GM21367 (cell line): Measurements from ENCODE around the gene GSDMA.
"Not testable (repeated sequence)": the region's sequence is repeated elsewhere in the genome, so short reads cannot be mapped to it uniquely, and the experiment has no call there.

Experiments
- ATAC-seq: cut with Tn5 transposase; IDR thresholded peaks from one replicate; pipeline ENCODE4 v1.9.1; 2021; ENCODE audit not compliant: unreplicated experiment

Gene GSDMA

DNA sequence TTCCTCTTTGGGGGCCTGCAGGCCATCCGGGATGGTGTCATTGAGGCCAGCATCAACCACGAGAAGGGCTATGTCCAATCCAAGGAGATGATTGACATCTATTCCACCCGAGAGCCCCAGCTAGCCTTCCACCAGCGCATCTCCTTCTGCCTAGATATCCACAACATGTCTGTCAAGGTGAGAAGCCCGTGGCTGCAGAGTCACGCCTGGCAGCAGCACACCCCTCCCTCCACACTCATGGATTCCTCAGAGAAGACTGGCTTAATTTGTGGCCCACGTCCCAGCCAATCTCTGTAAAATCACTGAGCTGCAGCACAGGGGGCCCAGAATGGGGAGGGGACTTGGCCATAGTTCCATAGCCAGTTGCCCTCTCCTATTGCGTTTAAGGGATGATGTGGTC is 33.4 kb downstream of the GSDMA start:
- ATAC-seq: no peak

DNA sequence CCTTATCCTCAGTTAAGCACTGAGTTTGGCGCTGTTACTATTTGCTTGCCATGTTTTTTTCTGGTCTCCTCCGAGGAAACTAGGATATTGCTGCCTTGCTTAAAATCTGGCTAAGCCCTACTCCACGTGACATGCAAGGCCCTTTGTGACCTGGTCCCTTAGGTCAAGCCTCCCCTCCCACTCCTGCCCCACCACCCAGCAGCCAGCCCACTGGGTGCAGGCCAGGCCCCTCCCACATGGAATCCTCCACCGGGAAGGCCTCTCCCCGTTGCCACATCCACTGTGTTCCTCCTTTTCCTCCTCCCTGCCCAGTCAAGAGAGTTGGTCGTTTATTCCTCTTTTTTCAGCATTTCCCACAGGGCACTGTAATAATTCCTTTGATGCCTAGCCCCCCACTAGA is 34.0 kb downstream of the GSDMA start:
- no peak for ATAC-seq

DNA sequence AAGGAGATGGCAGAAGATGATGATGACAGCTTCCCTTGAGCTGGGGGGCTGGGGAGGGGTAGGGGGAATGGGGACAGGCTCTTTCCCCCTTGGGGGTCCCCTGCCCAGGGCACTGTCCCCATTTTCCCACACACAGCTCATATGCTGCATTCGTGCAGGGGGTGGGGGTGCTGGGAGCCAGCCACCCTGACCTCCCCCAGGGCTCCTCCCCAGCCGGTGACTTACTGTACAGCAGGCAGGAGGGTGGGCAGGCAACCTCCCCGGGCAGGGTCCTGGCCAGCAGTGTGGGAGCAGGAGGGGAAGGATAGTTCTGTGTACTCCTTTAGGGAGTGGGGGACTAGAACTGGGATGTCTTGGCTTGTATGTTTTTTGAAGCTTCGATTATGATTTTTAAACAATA is 34.7 kb downstream of the GSDMA start:
- ATAC-seq: no peak

DNA sequence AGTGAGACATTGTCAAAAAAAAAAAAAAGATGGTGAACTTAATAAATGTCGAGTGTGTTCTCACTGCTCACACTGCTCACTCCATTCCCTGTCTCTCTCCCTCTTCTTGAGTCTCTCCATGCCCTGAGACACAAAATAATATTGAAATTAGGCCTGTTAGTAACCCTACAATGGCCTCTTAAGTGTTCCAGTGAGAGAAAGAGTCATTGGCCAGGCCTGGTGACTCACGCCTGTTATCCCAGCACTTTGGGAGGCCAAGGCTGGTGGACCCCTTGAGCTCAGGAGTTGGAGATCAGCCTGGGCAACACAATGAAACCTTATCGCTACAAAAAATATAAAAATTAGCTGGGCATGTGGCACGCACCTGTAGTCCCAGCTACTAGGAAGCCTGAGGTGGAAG is 36.3 kb downstream of the GSDMA start:
- no peak for ATAC-seq

DNA sequence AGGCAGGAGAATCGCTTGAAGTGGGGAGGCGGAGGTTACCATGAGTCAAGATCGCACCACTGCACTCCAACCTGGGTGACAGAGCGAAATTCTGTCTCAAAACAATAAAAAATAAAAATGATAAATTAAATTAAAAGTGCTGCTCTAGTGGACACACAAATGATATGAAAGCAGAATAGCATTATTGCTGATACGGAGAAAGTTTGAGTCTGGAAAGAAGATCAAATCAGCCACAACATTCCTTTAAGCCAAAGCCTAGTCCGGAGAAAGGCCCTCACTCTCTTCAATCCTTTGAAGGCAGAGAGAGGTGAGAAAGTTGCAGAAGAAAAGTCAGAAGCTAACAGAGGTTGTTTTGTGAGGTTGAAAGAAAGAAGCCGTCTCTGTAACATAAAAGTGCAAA is 37.4 kb downstream of the GSDMA start:
- ATAC-seq: no peak

DNA sequence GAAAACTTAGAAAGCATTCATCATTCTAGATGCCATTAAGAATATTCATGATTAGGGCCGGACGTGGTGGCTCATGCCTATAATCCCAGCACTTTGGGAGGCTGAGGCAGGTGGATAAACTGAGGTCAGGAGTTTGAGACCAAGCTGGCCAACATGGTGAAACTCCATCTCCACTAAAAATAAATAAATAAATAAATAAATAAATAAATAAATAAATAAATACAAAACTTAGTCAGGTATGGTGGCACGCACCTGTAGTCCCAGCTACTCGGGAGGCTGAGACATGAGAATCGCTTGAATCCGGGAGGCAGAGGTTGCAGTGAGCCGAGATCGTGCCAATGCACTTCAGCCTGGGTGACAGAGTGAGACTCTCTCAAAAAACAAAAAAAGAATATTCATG is 38.5 kb downstream of the GSDMA start:
- not testable (repeated sequence) for ATAC-seq

DNA sequence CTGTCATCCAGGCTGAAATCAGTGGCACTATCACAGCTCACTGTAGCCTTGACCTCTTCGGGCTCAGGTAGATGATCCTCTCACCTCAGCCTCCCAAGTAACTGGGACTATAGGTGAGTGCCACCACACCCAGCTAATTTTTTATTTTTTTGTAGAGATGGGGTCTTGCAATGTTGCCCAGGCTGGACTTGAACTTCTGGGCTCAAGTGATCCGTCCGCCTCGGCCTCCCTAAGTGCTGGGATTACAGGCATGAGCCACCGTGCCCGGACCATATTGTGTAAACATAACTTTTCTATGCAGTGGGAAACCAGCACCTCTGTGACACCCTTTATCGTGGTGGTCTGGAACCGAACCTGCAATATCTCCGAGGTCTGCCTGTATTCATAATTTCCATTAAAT is 41.3 kb downstream of the GSDMA start:
- no peak for ATAC-seq

DNA sequence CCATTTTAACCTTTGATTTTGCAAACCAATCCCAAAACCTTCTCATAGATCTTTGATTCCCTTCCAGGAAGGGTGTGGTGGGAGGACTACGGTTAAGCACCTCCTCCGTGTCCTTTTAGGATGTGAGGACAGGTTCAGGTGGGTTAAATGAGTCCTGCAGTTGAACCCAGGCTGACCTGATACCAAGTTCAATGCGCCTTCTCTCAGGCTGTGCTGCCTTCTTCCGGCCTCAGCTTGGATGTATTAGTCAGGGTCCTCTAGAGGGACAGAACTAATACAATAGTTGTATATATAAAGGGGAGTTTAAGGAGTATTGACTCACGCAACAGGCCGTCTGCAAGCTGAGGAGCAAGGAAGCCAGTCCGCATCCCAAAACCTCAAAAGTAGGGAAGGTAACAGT is 41.9 kb downstream of the GSDMA start:
- no peak for ATAC-seq

DNA sequence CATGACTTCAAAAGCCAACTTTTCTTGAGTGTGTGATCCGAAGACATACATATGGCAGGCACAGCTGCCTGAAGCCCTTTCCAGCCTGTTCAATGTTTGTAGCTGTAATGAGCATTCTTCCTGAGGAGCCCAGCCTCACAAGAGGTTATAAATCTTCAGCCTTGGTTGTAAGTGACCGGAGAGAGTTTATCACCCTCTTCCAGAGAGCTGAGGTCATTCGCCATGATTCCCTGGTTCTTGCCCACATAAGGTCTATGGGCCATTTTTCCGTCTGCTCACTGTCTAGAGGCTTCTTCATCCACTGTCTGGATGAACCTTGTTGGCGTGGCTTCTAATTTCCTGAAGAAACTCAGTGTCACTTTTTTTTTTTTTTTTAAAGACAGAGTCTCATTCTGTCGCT is 42.7 kb downstream of the GSDMA start:
- no peak for ATAC-seq

DNA sequence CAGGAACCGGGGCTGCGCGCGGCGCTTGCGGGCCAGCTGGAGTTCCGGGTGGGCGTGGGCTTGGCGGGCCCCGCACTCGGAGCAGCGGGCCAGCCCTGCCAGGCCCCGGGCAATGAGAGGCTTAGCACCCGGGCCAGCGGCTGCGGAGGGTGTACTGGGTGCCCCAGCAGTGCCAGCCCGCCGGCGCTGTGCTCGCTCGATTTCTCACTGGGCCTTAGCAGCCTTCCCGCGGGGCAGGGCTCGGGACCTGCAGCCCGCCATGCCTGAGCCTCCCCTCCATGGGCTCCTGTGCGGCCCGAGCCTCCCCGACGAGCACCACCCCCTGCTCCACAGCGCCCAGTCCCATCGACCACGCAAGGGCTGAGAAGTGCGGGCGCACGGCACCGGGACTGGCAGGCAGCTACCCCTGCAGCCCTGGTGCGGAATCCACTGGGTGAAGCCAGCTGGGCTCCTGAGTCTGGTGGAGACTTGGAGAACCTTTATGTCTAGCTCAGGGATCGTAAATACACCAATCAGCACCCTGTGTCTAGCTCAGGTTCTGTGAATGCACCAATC is 48.2 kb downstream of the GSDMA start:
- not testable (repeated sequence) for ATAC-seq

DNA sequence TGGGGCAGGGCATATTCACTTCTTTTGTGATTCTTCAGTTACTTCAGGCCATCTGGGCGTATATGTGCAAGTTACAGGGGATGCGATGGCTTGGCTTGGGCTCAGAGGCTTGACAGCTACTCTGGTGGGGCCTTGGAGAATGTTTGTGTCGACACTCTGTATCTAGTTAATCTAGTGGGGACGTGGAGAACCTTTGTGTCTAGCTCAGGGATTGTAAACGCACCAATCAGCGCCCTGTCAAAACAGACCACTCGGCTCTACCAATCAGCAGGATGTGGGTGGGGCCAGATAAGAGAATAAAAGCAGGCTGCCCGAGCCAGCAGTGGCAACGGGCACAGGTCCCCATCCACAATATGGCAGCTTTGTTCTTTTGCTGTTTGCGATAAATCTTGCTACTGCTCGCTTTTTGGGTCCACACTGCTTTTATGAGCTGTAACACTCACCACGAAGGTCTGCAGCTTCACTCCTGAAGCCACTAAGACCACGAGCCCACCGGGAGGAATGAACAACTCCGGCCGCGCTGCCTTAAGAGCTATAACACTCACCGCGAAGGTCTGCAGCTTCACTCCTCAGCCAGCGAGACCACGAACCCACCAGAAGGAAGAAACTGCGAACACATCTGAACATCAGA is 49.3 kb downstream of the GSDMA start:
- not testable (repeated sequence) for ATAC-seq

DNA sequence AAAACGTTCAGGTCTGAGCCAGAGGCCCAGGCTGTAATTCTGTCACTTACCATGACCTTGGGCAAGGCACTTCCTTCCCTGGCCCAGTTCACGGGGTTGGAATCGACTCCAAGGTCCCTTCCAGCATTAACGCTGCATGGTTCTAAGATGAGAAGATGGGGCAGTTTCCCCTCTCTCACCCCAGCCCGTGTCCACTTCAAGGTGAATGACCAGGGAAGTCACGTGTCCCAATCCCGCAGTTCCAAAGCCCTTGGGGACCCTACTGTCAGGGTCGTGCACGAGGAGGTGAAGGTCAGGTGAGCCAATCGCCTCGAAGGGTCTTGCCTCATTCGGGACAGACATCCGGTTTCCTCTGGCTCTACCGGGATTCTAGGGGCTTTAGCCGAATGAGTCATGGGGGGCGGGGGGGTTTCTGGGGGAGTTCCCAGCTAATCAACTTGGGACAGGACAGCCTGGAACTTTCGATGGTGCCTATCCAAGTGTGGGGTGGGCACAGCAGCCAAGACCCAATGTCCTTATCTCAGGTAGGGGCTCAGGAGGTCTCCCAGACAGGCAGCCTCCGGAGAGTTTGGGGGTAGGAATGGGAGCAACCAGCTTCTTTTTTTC is 51.7 kb downstream of the GSDMA start:
- no peak for ATAC-seq

DNA sequence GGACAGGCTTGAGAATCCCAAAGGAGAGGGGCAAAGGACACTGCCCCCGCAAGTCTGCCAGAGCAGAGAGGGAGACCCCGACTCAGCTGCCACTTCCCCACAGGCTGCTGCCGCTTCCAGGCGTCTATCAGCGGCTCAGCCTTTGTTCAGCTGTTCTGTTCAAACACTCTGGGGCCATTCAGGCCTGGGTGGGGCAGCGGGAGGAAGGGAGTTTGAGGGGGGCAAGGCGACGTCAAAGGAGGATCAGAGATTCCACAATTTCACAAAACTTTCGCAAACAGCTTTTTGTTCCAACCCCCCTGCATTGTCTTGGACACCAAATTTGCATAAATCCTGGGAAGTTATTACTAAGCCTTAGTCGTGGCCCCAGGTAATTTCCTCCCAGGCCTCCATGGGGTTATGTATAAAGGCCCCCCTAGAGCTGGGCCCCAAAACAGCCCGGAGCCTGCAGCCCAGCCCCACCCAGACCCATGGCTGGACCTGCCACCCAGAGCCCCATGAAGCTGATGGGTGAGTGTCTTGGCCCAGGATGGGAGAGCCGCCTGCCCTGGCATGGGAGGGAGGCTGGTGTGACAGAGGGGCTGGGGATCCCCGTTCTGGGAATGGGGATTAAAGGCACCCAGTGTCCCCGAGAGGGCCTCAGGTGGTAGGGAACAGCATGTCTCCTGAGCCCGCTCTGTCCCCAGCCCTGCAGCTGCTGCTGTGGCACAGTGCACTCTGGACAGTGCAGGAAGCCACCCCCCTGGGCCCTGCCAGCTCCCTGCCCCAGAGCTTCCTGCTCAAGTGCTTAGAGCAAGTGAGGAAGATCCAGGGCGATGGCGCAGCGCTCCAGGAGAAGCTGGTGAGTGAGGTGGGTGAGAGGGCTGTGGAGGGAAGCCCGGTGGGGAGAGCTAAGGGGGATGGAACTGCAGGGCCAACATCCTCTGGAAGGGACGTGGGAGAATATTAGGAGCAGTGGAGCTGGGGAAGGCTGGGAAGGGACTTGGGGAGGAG is 52.5 kb downstream of the GSDMA start, which contains the start of gene CSF3:
CSF3 (plus strand) TSS at position 436 of the 993 bp plus-strand sequence; CDS start at position 471, 35 bp downstream.
- ATAC-seq: no peak

DNA sequence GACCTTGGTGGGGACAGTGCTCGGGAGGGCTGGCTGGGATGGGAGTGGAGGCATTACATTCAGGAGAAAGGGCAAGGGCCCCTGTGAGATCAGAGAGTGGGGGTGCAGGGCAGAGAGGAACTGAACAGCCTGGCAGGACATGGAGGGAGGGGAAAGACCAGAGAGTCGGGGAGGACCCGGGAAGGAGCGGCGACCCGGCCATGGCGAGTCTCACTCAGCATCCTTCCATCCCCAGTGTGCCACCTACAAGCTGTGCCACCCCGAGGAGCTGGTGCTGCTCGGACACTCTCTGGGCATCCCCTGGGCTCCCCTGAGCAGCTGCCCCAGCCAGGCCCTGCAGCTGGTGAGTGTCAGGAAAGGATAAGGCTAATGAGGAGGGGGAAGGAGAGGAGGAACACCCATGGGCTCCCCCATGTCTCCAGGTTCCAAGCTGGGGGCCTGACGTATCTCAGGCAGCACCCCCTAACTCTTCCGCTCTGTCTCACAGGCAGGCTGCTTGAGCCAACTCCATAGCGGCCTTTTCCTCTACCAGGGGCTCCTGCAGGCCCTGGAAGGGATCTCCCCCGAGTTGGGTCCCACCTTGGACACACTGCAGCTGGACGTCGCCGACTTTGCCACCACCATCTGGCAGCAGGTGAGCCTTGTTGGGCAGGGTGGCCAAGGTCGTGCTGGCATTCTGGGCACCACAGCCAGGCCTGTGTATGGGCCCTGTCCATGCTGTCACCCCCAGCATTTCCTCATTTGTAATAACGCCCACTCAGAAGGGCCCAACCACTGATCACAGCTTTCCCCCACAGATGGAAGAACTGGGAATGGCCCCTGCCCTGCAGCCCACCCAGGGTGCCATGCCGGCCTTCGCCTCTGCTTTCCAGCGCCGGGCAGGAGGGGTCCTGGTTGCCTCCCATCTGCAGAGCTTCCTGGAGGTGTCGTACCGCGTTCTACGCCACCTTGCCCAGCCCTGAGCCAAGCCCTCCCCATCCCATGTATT is 53.5 kb downstream of the GSDMA start:
- ATAC-seq: no peak

DNA sequence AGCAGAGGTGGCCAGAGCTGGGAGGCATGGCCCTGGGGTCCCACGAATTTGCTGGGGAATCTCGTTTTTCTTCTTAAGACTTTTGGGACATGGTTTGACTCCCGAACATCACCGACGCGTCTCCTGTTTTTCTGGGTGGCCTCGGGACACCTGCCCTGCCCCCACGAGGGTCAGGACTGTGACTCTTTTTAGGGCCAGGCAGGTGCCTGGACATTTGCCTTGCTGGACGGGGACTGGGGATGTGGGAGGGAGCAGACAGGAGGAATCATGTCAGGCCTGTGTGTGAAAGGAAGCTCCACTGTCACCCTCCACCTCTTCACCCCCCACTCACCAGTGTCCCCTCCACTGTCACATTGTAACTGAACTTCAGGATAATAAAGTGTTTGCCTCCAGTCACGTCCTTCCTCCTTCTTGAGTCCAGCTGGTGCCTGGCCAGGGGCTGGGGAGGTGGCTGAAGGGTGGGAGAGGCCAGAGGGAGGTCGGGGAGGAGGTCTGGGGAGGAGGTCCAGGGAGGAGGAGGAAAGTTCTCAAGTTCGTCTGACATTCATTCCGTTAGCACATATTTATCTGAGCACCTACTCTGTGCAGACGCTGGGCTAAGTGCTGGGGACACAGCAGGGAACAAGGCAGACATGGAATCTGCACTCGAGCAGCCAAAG is 54.7 kb downstream of the GSDMA start:
- ATAC-seq: no peak

DNA sequence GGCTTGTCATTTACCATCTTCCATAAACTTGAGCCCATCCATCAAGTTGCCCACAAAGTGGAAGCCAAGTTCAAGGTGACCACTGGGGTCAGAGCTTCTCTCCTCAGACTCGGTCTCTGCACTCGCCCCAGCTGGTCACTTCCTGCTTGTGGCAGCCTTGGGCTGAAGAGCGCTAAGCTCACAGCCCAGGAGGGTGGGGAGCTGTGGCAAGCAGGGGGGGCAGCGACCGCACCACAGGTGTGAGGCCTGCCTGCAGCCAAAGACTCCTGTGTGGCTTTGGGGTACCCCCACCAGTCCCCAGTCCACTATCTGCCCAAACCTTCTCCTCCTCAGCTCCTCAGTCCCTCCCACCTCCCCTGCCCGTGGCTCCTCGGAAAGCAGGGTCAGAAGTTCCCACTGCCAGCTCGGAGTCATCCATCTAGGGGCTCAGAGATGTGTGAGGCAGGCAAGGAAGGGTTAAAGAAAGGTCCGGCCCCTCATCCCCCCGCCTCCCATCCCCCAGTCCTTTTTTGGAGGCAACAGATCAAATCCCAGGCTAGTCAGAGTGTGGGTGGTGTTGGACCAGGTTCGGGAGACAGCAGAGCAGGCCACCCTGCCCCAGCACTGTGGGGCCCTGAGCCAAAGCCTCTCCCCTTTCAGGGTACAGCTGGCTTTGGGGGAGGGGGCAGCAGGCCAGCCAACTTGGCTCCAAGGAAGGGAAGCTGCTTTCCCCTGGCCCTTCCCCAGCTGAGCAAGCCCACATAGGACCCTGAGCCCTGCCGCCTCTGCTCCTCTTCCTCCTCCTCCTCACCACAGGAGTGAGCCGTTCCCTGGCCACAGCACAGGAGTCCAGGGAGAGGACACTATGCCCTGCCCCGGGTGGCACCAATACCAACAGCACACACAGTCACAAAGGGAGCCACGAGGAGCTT is 55.7 kb downstream of the GSDMA start:
- no peak for ATAC-seq

DNA sequence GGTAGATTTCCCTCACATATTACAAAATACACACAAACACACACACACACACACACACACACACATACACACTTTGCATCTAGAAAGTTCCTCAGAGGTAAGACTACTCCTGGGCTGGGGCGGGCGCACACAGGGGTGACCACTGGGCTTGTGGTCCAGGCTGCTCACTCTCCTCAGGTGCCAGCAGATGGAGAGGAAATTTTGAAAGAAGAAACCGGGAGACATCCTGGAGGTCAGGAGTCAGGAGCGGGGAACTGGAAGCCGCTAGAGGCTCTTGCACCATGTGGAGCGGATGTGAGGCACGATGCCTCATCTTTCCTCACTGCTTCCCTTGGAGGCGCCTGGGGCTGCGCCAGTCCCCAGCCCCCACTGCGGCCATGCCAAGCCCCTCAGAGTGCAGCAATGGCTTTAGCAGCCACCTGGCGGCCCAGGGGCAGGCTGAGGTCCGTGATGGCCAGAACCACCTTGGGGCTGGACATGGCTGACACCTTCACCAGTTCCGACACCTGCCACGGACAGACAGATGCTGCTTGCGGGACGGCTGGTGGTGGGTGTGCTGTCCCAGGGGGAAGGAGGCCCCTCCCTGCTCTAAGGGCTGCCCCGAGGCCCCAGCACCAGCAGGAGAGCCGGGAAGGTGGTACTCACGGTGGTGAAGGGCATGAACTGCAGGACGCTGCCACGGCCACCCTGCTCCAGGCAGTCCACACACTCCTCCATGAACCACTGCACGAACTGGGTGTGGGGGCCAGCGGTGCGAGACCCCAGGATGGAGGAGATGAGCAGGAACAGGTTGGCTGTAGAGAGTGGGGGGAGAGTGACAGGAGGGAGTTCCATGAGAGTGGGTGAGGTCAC is 56.6 kb downstream of the GSDMA start:
- ATAC-seq: no peak

DNA sequence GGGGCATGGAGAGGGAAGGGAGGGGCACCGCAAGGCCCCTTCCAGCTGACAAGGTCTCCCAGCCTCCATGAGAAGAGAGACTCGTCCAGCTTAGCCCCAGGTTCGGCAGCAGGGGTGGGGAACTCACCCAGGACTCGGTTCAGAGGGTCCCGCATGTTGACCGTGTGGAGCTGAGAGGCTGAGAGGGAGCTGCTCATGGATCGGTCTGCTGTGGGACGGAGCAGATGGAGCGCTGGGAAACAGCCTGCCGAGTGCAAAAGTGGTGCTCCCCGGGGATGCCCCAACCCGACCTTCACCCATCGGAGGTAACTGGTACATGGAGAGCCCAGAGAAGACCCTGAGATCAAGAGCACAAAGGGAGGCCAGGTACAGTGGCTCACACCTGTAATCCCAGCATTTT is 57.3 kb downstream of the GSDMA start:
- no peak for ATAC-seq
